HEK293T (cell line): ENCODE results near the gene SLC17A9.

Source experiments
- CTCF ChIA-PET: fragments of 350-600 bp; formaldehyde crosslinking; extraction: SDS; loops from one replicate; lab custom pipeline; 2021; ENCODE audit warnings: antibody characterized with exemption, inconsistent platforms; lab: Yijun Ruan, JAX
- POLR2A ChIA-PET: fragments of 350-600 bp; formaldehyde crosslinking; extraction: SDS; loops from one replicate; lab custom pipeline; 2020; ENCODE audit warnings: antibody characterized with exemption, inconsistent platforms; lab: Yijun Ruan, JAX
- DNase-seq: peaks from one replicate; pipeline ENCODE4 v3.0.0; 2012; ENCODE audit warnings: mixed read lengths; ENCODE audit errors: extremely low spot score
- ARNT ChIP-seq: fragments of 450-650 bp; IDR thresholded peaks from 2 replicates; pipeline ENCODE4 v1.6.1; 2017; ENCODE audit warnings: mild to moderate bottlenecking
- BHLHE40 ChIP-seq: fragments of 450-650 bp; IDR thresholded peaks from 2 replicates; pipeline ENCODE4 v1.6.1; 2016; ENCODE audit warnings: mild to moderate bottlenecking, moderate library complexity, borderline replicate concordance
- CTBP1 ChIP-seq: fragments of 450-650 bp; IDR thresholded peaks from 2 replicates; pipeline ENCODE4 v1.6.1; 2016; ENCODE audit warnings: borderline replicate concordance
- ELF4 ChIP-seq: fragments of 450-650 bp; IDR thresholded peaks from 2 replicates; pipeline ENCODE4 v1.6.1; 2017; ENCODE audit warnings: antibody characterized with exemption
- FOXA1 ChIP-seq: fragments of 450-650 bp; IDR thresholded peaks from 2 replicates; pipeline ENCODE4 v1.6.1; 2016; ENCODE audit warnings: mild to moderate bottlenecking
- FOXK2 ChIP-seq: fragments of 450-650 bp; IDR thresholded peaks from 2 replicates; pipeline ENCODE4 v1.6.1; 2016; ENCODE audit warnings: mild to moderate bottlenecking
- FOXM1 ChIP-seq: fragments of 450-650 bp; IDR thresholded peaks from 2 replicates; pipeline ENCODE4 v1.6.1; 2017; ENCODE audit warnings: mild to moderate bottlenecking, borderline replicate concordance
- HDGF ChIP-seq: fragments of 450-650 bp; IDR thresholded peaks from 2 replicates; pipeline ENCODE4 v1.6.1; 2017; ENCODE audit warnings: antibody characterized with exemption, borderline replicate concordance
- L3MBTL2 ChIP-seq: fragments of 450-650 bp; conservative IDR thresholded peaks from 2 replicates; pipeline ENCODE4 v1.6.1; 2016; ENCODE audit warnings: mild to moderate bottlenecking
- LEF1 ChIP-seq: fragments of 450-650 bp; IDR thresholded peaks from 2 replicates; pipeline ENCODE4 v1.6.1; 2017; ENCODE audit warnings: mild to moderate bottlenecking, borderline replicate concordance
- NFRKB ChIP-seq: fragments of 450-650 bp; IDR thresholded peaks from 2 replicates; pipeline ENCODE4 v1.6.1; 2016; ENCODE audit warnings: mild to moderate bottlenecking, moderate library complexity
- PKNOX1 ChIP-seq: fragments of 450-650 bp; IDR thresholded peaks from 2 replicates; pipeline ENCODE4 v1.6.1; 2016
- SP1 ChIP-seq: fragments of 450-650 bp; IDR thresholded peaks from 2 replicates; pipeline ENCODE4 v1.6.1; 2017
- SUZ12 ChIP-seq: fragments of 450-650 bp; IDR thresholded peaks from 2 replicates; pipeline ENCODE4 v1.6.1; 2016; ENCODE audit warnings: mild to moderate bottlenecking
- TARDBP ChIP-seq: fragments of 450-650 bp; IDR thresholded peaks from 2 replicates; pipeline ENCODE4 v1.6.1; 2016
- ZNF384 ChIP-seq: fragments of 450-650 bp; IDR thresholded peaks from 2 replicates; pipeline ENCODE4 v1.6.1; 2016

SLC17A9 gene

GRCh38 chr20:62980970-62981369 is 28.5 kb downstream of the SLC17A9 start:
- POLR2A ChIA-PET, result no interaction called here
- TF ChIP-seq BHLHE40, result no peak
- CTCF ChIA-PET, result interaction anchor here (1.0 to 1.1 kb wide), 2 partner anchors 8 to 28 kb away, joined by 3 read pairs; no protein-coding TSS in a partner anchor
- peak; percentile 30 for DNase-seq

GRCh38 chr20:62982124-62983075 is 29.9 kb downstream of the SLC17A9 start:
- no peak for DNase-seq
- ChIA-PET POLR2A (interaction anchor here (1.4 kb wide), 1 partner anchor 24 kb away, joined by 3 read pairs; the partner anchor contains the start of gene BHLHE23), CTCF (interaction anchor here (1.1 kb wide), 1 partner anchor 10 kb away, joined by 3 read pairs; no protein-coding TSS in a partner anchor)
- TF ChIP-seq L3MBTL2, result no peak
- TF ChIP-seq CTBP1, result no peak
- no peak for TF ChIP-seq SP1
- no peak for TF ChIP-seq NFRKB

- ChIA-PET CTCF (no interaction called here), POLR2A (no interaction called here)
- no peak for TF ChIP-seq FOXM1
- no peak for TF ChIP-seq PKNOX1
- TF ChIP-seq FOXA1, result no peak
- no peak for TF ChIP-seq SUZ12
- no peak for TF ChIP-seq ARNT
- no peak for TF ChIP-seq LEF1
- no peak for TF ChIP-seq BHLHE40
- TF ChIP-seq SP1, result no peak
- TF ChIP-seq TARDBP, result no peak
- no peak for TF ChIP-seq NFRKB
- no peak for DNase-seq
Observed at GRCh38 chr20:62983210-62983609, 30.7 kb downstream of the SLC17A9 start.

- ChIA-PET POLR2A (no interaction called here), CTCF (no interaction called here)
- TF ChIP-seq ZNF384 (no peak), BHLHE40 (no peak), HDGF (no peak), FOXM1 (no peak), ELF4 (no peak), NFRKB (no peak), LEF1 (no peak), FOXA1 (no peak), FOXK2 (no peak), TARDBP (no peak), L3MBTL2 (no peak), PKNOX1 (no peak), SP1 (no peak)
- DNase-seq, result no peak
Observed at GRCh38 chr20:62984666-62985443, 32.3 kb downstream of the SLC17A9 start.

- CTCF ChIA-PET, result no interaction called here
- POLR2A ChIA-PET, result no interaction called here
- no peak for TF ChIP-seq FOXM1
- no peak for TF ChIP-seq LEF1
- TF ChIP-seq TARDBP, result no peak
- no peak for TF ChIP-seq CTBP1
- no peak for TF ChIP-seq L3MBTL2
- TF ChIP-seq ELF4, result no peak
- TF ChIP-seq FOXK2, result no peak
- no peak for TF ChIP-seq ZNF384
- TF ChIP-seq HDGF, result no peak
- DNase-seq, result no peak
Observed at GRCh38 chr20:62985444-62985778, 32.9 kb downstream of the SLC17A9 start.

- ChIA-PET POLR2A (no interaction called here), CTCF (no interaction called here)
- TF ChIP-seq TARDBP, result no peak
- no peak for TF ChIP-seq L3MBTL2
- TF ChIP-seq FOXK2, result no peak
- TF ChIP-seq SUZ12, result no peak
- TF ChIP-seq FOXA1, result no peak
- TF ChIP-seq NFRKB, result no peak
- no peak for TF ChIP-seq ELF4
- TF ChIP-seq BHLHE40, result no peak
- no peak for TF ChIP-seq CTBP1
- no peak for TF ChIP-seq HDGF
- TF ChIP-seq SP1, result no peak
- DNase-seq, result no peak
Observed at GRCh38 chr20:62986257-62986800, 33.8 kb downstream of the SLC17A9 start.
